IPS-NIHi7 (cell line): Measurements from ENCODE around the gene ARCN1.
A peak's percentile ranks its signal among the peaks of the same experiment; 100 is the strongest.
"Not testable (repeated sequence)": the region's sequence is repeated elsewhere in the genome, so short reads cannot be mapped to it uniquely, and the experiment has no call there.

Experiments used
- DNase-seq: peaks from one replicate; pipeline ENCODE4 v3.0.0; 2012; ENCODE audit warnings: mixed read lengths; ENCODE audit errors: extremely low spot score

Gene ARCN1

GRCh38 chr11:118605116-118605867 is 33.1 kb downstream of the ARCN1 start:
- DNase-seq = no peak

- DNase-seq = no peak
Measured at GRCh38 chr11:118606157-118606843, 34.1 kb downstream of the ARCN1 start.

GRCh38 chr11:118606844-118607228 is 34.6 kb downstream of the ARCN1 start:
- DNase-seq = no peak

- DNase-seq = peak; percentile 52
Measured at GRCh38 chr11:118607401-118608359, 35.5 kb downstream of the ARCN1 start, which contains the start of gene PHLDB1. PHLDB1 (plus strand) TSS chr11:118607615; CDS start chr11:118613837, 6,222 bp downstream.

GRCh38 chr11:118608360-118609227 is 36.4 kb downstream of the ARCN1 start:
- no peak for DNase-seq

- no peak for DNase-seq
Measured at GRCh38 chr11:118609380-118610224, 37.4 kb downstream of the ARCN1 start.

GRCh38 chr11:118610225-118610772 is 38.1 kb downstream of the ARCN1 start:
- no peak for DNase-seq

GRCh38 chr11:118610773-118611432 is 38.7 kb downstream of the ARCN1 start:
- peak; percentile 78 for DNase-seq

GRCh38 chr11:118611433-118611795 is 39.2 kb downstream of the ARCN1 start:
- DNase-seq = not testable (repeated sequence)

- DNase-seq = no peak
Measured at GRCh38 chr11:118612378-118612777, 40.2 kb downstream of the ARCN1 start.

GRCh38 chr11:118614511-118614910 is 42.3 kb downstream of the ARCN1 start:
- no peak for DNase-seq

GRCh38 chr11:118615282-118615975 is 43.2 kb downstream of the ARCN1 start:
- peak; percentile 75 for DNase-seq

GRCh38 chr11:118615976-118616371 is 43.8 kb downstream of the ARCN1 start:
- DNase-seq = no peak

GRCh38 chr11:118618115-118618990 is 46.1 kb downstream of the ARCN1 start:
- no peak for DNase-seq

GRCh38 chr11:118618991-118619375 is 46.8 kb downstream of the ARCN1 start:
- DNase-seq = no peak

GRCh38 chr11:118619444-118620197 is 47.4 kb downstream of the ARCN1 start:
- no peak for DNase-seq

GRCh38 chr11:118620529-118621070 is 48.4 kb downstream of the ARCN1 start:
- DNase-seq = no peak
